GM12801 (cell line): ENCODE data around the gene KHDRBS2.

Experiments used
- TF ChIP-seq, protein P1 (sequence below): IDR thresholded peaks from one replicate; pipeline ENCODE4 v1.5.1; 2011; ENCODE audit warnings: control low read depth; ENCODE audit not compliant: insufficient read length; ENCODE audit errors: extremely low read depth

The KHDRBS2 gene

DNA sequence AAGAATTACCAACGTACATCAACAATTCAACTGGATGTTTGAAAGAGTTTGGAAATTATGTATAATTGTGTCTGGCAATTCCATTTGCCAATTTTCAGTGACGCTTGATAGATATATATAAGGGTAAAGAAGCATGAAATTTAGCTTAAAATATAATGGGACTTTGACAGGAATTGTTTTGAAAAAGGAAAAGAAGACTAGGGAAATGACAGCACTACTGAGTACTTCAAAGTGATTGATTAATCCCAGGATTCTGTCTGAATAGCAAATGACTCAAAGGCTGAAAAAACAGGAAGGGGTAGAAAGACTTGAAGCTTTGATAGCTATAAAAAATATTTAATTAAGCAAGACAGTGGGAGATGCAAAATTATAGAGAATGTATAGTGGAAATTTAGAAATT, 200.0 kb downstream of the KHDRBS2 start:
- TF ChIP-seq, protein P1, sequence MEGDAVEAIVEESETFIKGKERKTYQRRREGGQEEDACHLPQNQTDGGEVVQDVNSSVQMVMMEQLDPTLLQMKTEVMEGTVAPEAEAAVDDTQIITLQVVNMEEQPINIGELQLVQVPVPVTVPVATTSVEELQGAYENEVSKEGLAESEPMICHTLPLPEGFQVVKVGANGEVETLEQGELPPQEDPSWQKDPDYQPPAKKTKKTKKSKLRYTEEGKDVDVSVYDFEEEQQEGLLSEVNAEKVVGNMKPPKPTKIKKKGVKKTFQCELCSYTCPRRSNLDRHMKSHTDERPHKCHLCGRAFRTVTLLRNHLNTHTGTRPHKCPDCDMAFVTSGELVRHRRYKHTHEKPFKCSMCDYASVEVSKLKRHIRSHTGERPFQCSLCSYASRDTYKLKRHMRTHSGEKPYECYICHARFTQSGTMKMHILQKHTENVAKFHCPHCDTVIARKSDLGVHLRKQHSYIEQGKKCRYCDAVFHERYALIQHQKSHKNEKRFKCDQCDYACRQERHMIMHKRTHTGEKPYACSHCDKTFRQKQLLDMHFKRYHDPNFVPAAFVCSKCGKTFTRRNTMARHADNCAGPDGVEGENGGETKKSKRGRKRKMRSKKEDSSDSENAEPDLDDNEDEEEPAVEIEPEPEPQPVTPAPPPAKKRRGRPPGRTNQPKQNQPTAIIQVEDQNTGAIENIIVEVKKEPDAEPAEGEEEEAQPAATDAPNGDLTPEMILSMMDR: no peak

DNA sequence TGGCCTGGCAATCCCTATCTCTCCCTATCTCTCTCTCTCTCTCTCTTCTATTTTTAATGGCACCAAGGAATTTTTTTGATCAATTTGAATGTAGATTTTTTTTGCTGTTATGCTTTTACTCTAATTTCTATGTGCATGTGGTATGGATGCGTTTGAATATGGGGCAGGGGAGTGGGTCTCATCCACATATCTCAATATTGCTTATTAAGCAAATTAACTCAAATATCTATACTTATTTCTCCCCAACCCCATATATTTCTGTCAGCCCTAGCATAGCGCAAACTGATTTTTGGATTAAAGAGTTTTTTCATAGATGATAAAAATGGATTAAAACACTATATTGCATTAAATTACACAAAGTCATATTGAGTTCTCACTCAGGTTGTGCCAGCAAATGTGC, 210.2 kb downstream of the KHDRBS2 start:
- TF ChIP-seq, protein P1: no peak

DNA sequence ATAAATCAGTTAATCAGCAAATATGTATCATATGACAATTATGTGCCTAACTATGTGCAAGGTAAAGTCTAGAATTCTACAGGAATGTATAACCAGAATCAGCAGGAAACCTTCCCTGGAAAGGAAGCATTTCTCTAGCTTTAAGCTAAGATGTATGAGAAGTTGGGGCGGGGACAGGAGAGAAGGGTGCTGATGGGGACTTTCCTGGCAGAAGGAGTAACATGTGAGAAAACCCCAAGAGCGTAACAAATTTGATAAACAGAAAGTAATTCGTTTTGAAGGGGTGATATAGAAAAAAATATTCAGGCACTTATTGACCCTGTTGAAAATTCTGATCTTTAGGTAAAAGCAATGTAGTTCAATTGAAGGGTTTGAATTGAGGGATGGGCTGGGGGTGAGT, 226.1 kb downstream of the KHDRBS2 start:
- TF ChIP-seq, protein P1: no peak

DNA sequence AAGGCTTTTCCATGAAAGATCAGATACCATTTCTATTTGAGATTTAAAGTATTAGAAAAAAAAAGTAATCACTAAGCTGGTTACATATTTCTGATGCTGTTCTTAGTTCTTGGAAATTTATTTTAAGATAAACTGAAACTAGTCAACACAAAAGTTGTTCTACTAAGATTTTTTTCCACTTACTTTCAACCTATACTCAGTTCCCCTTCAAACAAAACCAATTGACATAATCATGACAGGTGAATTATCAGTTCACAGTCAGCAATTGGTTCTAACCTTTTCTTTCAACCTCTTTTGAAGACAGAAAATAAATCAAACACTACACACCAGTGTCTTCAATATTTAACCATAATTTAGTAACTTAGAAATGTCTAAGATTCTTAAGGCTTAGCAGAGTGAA, 228.7 kb downstream of the KHDRBS2 start:
- TF ChIP-seq, protein P1: no peak

DNA sequence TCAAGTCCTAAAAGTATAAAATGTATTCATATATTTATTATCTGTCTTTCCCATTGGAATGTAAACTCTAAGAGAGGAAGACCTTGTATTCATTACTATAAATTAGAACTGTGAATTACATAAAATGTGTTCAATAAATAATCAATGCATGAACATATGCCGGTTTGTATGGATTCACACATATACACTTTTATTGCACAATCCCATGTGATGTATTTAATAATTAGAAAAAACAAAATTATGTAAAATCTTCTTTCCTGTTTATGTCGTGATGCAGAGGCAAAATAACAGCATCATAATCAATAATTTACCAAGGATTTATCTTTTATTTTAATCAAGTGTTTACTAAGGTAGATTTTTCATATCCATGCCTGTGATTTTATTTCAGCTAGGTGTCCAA, 240.5 kb downstream of the KHDRBS2 start:
- TF ChIP-seq, protein P1: no peak

DNA sequence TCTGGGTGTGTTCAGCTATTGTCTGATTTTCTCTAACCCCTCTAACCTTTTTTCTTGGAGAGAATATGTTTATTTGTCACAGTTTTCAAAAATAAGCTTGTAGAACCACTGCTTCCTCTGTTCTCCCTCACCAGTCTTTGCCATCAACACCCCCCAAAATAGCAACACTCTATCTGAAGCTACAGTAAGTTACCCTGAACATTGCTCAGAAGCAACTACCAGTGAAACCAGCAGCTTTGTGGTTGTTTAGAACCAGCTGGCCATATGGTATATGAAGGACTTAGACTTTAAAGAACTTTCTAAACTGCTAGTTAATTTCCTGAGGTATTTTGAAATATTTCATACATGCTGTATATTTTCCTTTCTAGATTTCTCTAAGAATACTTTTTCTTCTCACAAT, 242.9 kb downstream of the KHDRBS2 start:
- TF ChIP-seq, protein P1: no peak

DNA sequence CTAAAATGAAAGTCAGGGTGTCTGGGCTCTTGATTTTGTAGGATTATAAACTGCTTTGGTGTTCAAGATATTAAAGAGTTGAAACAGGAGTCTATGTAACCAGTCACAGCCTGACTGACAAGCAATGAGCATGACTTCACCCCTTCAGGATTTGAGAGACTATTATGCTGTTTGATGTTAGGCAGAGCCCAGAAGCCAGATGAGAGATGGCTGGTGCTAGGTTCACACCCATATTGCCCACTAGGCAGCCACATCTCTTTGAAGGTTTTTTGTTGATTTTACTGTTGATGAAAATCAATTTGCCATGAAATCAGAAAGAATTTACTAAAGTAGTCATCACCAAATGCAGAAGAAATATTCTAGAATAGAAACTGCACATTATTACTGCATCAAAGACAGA, 243.6 kb downstream of the KHDRBS2 start:
- TF ChIP-seq, protein P1: no peak

DNA sequence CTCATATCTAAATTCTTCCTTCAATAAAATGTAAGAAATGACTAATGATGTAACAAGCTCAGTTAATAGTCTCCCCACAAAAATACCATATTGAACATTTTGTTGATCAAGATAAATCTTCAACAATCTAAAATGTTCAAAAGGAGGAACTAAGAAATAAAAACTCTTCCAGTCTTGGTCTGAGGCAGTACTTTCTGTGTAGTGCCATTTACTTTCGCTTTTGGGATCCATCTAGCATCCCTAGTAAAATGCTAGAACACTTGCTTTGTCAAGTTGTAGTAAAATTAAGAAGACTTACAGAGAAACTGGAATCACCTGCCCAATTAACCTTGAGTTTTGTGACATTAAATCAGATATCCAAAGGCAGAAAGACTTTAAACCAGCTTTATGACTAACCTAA, 246.4 kb downstream of the KHDRBS2 start:
- TF ChIP-seq, protein P1: no peak
